SKM-1 treated with dmso at 0.1 percent for 144 hours (cell line): ENCODE data around the gene KCNQ5.

Experiments used
- DNase-seq: peaks from one replicate; lab custom pipeline; 2025; ENCODE audit not compliant: unreplicated experiment; lab: John Stamatoyannopoulos, UW

KCNQ5 gene

GRCh38 chr6:72792692-72793091 is 170.8 kb downstream of the KCNQ5 start:
- no peak for DNase-seq

- DNase-seq: no peak
Measured at GRCh38 chr6:72793641-72794395, 172.0 kb downstream of the KCNQ5 start.

GRCh38 chr6:72798196-72798595 is 176.3 kb downstream of the KCNQ5 start:
- DNase-seq: no peak

- DNase-seq: no peak
Measured at GRCh38 chr6:72809746-72810379, 188.0 kb downstream of the KCNQ5 start.

- no peak for DNase-seq
Measured at GRCh38 chr6:72810571-72811280, 188.9 kb downstream of the KCNQ5 start.

GRCh38 chr6:72811971-72812421 is 190.1 kb downstream of the KCNQ5 start:
- DNase-seq: no peak

GRCh38 chr6:72813807-72814596 is 192.1 kb downstream of the KCNQ5 start:
- peak; percentile 77 for DNase-seq

- DNase-seq: no peak
Measured at GRCh38 chr6:72816022-72816421, 194.2 kb downstream of the KCNQ5 start.

- no peak for DNase-seq
Measured at GRCh38 chr6:72817208-72817607, 195.3 kb downstream of the KCNQ5 start.

GRCh38 chr6:72819609-72820008 is 197.7 kb downstream of the KCNQ5 start:
- DNase-seq: peak; percentile 65

- no peak for DNase-seq
Measured at GRCh38 chr6:72820153-72820552, 198.3 kb downstream of the KCNQ5 start.

- DNase-seq: peak; percentile 22
Measured at GRCh38 chr6:72820906-72821305, 199.0 kb downstream of the KCNQ5 start.

GRCh38 chr6:72822023-72822422 is 200.2 kb downstream of the KCNQ5 start:
- no peak for DNase-seq

GRCh38 chr6:72822691-72823090 is 200.8 kb downstream of the KCNQ5 start:
- no peak for DNase-seq

- DNase-seq: no peak
Measured at GRCh38 chr6:72824833-72825232, 203.0 kb downstream of the KCNQ5 start.

GRCh38 chr6:72825315-72825911 is 203.5 kb downstream of the KCNQ5 start:
- no peak for DNase-seq

- no peak for DNase-seq
Measured at GRCh38 chr6:72826037-72826436, 204.2 kb downstream of the KCNQ5 start.

GRCh38 chr6:72826744-72827438 is 205.0 kb downstream of the KCNQ5 start:
- DNase-seq: no peak

GRCh38 chr6:72828904-72829303 is 207.0 kb downstream of the KCNQ5 start:
- no peak for DNase-seq

GRCh38 chr6:72832271-72832670 is 210.4 kb downstream of the KCNQ5 start:
- no peak for DNase-seq
